Liver (tissue), 9 donors: ENCODE measurements around the gene IP6K1. TPM values are rescaled to one million over a fixed set of nuclear protein-coding genes. Genes with fewer than 3 reads are reported as not detected.

Source experiments
- DNase-seq: peaks from one replicate; pipeline ENCODE4 v3.0.0-alpha.2; 2017; ENCODE audit warnings: low spot score
- H3K27ac ChIP-seq, 2 donors: one replicate each; pipeline ENCODE4 v1.7.0; 2013; ENCODE audit warnings: inconsistent platforms in 2 of 2, low read length in 2 of 2, control low read depth in 1 of 2, low read depth in 1 of 2, mild to moderate bottlenecking in 1 of 2
- H3K27me3 ChIP-seq, 4 donors: one replicate each; pipeline versions ENCODE4 v1.6.1 to v1.7.0; 2013; ENCODE audit warnings: low read length in 3 of 4, inconsistent platforms in 1 of 4, mild to moderate bottlenecking in 1 of 4, moderate library complexity in 1 of 4; ENCODE audit not compliant: control insufficient read depth in 4 of 4, insufficient read depth in 4 of 4
- H3K36me3 ChIP-seq, 4 donors: one replicate each; pipeline versions ENCODE4 v1.6.1 to v1.7.0; 2013; ENCODE audit warnings: low read length in 3 of 4, mild to moderate bottlenecking in 3 of 4, low read depth in 1 of 4, moderate library complexity in 1 of 4; ENCODE audit not compliant: control insufficient read depth in 4 of 4, insufficient read depth in 3 of 4
- H3K4me1 ChIP-seq, 4 donors: one replicate each; pipeline versions ENCODE4 v1.6.1 to v1.7.0; 2013; ENCODE audit warnings: low read length in 3 of 4, mild to moderate bottlenecking in 3 of 4, moderate library complexity in 1 of 4; ENCODE audit not compliant: control insufficient read depth in 4 of 4, insufficient read depth in 4 of 4
- H3K4me3 ChIP-seq, 3 donors: one replicate each; pipeline versions ENCODE4 v1.6.1 to v1.7.0; 2013; ENCODE audit warnings: low read length in 3 of 3, control low read depth in 1 of 3, low read depth in 1 of 3, mild to moderate bottlenecking in 1 of 3
- H3K9ac ChIP-seq, 2 donors: one replicate each; pipeline ENCODE4 v1.7.0; 2013; ENCODE audit warnings: low read length in 2 of 2, mild to moderate bottlenecking in 2 of 2, moderate library complexity in 2 of 2, control low read depth in 1 of 2, low read depth in 1 of 2
- H3K9me3 ChIP-seq, 4 donors: one replicate each; pipeline versions ENCODE4 v1.6.1 to v1.7.0; 2013; ENCODE audit warnings: low read length in 3 of 4; ENCODE audit not compliant: control insufficient read depth in 4 of 4
- ATF3 ChIP-seq: IDR thresholded peaks from 2 replicates; pipeline ENCODE4 v1.6.1; 2016; ENCODE audit warnings: antibody characterized with exemption
- EGR1 ChIP-seq, 2 donors: IDR thresholded peaks; 2 replicates each; pipeline ENCODE4 v1.6.1; 2016 to 2018; ENCODE audit warnings: antibody characterized with exemption in 2 of 2, low read depth in 2 of 2
- FOXA1 ChIP-seq: IDR thresholded peaks from 2 replicates; pipeline ENCODE4 v1.6.1; 2016; ENCODE audit warnings: antibody characterized with exemption
- FOXA2 ChIP-seq: IDR thresholded peaks from 2 replicates; pipeline ENCODE4 v1.6.1; 2016; ENCODE audit warnings: antibody characterized with exemption
- GABPA ChIP-seq, 2 donors: IDR thresholded peaks in 1 of 2; conservative IDR thresholded peaks in 1 of 2; 2 replicates each; pipeline ENCODE4 v1.6.1; 2016; ENCODE audit warnings: antibody characterized with exemption in 2 of 2, mild to moderate bottlenecking in 1 of 2, moderate library complexity in 1 of 2
- HNF4A ChIP-seq, 2 donors: conservative IDR thresholded peaks; 2 replicates each; pipeline ENCODE4 v1.6.1; 2016; ENCODE audit warnings: antibody characterized with exemption in 2 of 2, mild to moderate bottlenecking in 2 of 2
- HNF4G ChIP-seq: IDR thresholded peaks from 2 replicates; pipeline ENCODE4 v1.6.1; 2016; ENCODE audit warnings: antibody characterized with exemption
- JUND ChIP-seq, 2 donors: IDR thresholded peaks; 2 replicates each; pipeline ENCODE4 v1.6.1; 2016; ENCODE audit warnings: antibody characterized with exemption in 2 of 2
- MAX ChIP-seq: IDR thresholded peaks from 2 replicates; pipeline ENCODE4 v1.6.1; 2016; ENCODE audit warnings: antibody characterized with exemption
- NR2F2 ChIP-seq: IDR thresholded peaks from 2 replicates; pipeline ENCODE4 v1.6.1; 2016; ENCODE audit warnings: antibody characterized with exemption
- RAD21 ChIP-seq, 2 donors: IDR thresholded peaks; 2 replicates each; pipeline ENCODE4 v1.6.1; 2016; ENCODE audit warnings: antibody characterized with exemption in 2 of 2, mild to moderate bottlenecking in 2 of 2
- REST ChIP-seq: IDR thresholded peaks from 2 replicates; pipeline ENCODE4 v1.6.1; 2016; ENCODE audit warnings: antibody characterized with exemption, mild to moderate bottlenecking
- RXRA ChIP-seq, 2 donors: IDR thresholded peaks; 2 replicates each; pipeline ENCODE4 v1.6.1; 2017 to 2018; ENCODE audit warnings: antibody characterized with exemption in 2 of 2, mild to moderate bottlenecking in 1 of 2
- SP1 ChIP-seq: IDR thresholded peaks from 2 replicates; pipeline ENCODE4 v1.6.1; 2018; ENCODE audit warnings: antibody characterized with exemption, mild to moderate bottlenecking
- TAF1 ChIP-seq: conservative IDR thresholded peaks from 2 replicates; pipeline ENCODE4 v1.6.1; 2016; ENCODE audit warnings: antibody characterized with exemption, mild to moderate bottlenecking
- YY1 ChIP-seq: IDR thresholded peaks from 2 replicates; pipeline ENCODE4 v1.6.1; 2016; ENCODE audit warnings: antibody characterized with exemption, mild to moderate bottlenecking
- ZBTB33 ChIP-seq: IDR thresholded peaks from 2 replicates; pipeline ENCODE4 v1.6.1; 2016; ENCODE audit warnings: antibody characterized with exemption
- WGBS: extraction: QIAGEN DNeasy Blood & Tissue Kit; methylation state at CpG from one replicate; pipeline ENCODE4 v1.1.7; 2013; 5-methylcytosine and 5-hydroxymethylcytosine counted together
- polyA plus RNA-seq, 2 donors: library from polyadenylated mRNA; stranded (reverse) in 1 of 2; unstranded in 1 of 2; fragments of 200-250 nt in 1 of 2; fragments of >200 nt in 1 of 2; fragmentation: Nextera tagmentation in 1 of 2; extraction: Ambion mirVana in 1 of 2; gene quantifications; one replicate each; pipeline versions ENCODE4 v1.2.1 to v1.2.3, GENCODE V29; 2013 to 2015
- total RNA-seq, 2 donors: library from RNA; depleted of rRNA; stranded (reverse); fragments of >200 nt; gene quantifications; one replicate each; pipeline ENCODE4 v1.2.3, GENCODE V29; 2014
- TF ChIP-seq, protein P1 (sequence below): fragments of 150-350 bp; IDR thresholded peaks from 2 replicates; pipeline ENCODE4 v1.5.1; 2017; ENCODE audit warnings: improper control_type of control experiment, low read depth, low read length; ENCODE audit not compliant: missing input control
- donor health status: healthy.
- donor health status: healthy.
- donor health status: healthy.
- donor health status: healthy.
- donor health status: healthy.

Gene IP6K1
- total and polyA plus RNA-seq, 4 donors: 6.6 to 32.3 (median 18.1) TPM

DNA sequence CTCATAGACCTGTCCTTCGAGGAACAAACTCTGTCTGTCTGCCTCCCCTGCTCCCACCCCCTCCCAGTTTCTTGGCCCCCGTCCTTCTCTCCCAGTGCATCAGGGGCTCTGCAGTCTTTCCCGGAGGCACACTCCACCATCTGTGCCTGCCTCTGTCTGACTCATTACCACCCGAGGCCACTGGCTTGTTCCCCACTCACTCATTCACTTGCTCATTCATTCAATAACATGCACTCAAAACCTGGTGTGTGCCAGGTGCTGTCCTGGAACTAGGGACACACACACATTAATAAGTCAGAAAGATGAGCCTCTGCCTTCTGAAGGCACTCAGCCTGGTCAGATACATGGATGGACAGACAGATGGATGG lies 79.2 kb downstream of the IP6K1 start:
- no peak for DNase-seq
- Histone ChIP-seq H3K27ac (no peak overlapping the region), H3K4me3 (no peak overlapping the region), H3K36me3 (peaks cover 19 to 63% (median 40%) of the 10 kb centered on the region in 4 donors), H3K9ac (no peak overlapping the region), H3K9me3 (no peaks in the 10 kb centered on the region), H3K27me3 (no peaks in the 10 kb centered on the region), H3K4me1 (no peaks in the 10 kb centered on the region)
- 85% methylated on average over 4 of the region's 4 CpGs for WGBS
- TF ChIP-seq, protein P1, sequence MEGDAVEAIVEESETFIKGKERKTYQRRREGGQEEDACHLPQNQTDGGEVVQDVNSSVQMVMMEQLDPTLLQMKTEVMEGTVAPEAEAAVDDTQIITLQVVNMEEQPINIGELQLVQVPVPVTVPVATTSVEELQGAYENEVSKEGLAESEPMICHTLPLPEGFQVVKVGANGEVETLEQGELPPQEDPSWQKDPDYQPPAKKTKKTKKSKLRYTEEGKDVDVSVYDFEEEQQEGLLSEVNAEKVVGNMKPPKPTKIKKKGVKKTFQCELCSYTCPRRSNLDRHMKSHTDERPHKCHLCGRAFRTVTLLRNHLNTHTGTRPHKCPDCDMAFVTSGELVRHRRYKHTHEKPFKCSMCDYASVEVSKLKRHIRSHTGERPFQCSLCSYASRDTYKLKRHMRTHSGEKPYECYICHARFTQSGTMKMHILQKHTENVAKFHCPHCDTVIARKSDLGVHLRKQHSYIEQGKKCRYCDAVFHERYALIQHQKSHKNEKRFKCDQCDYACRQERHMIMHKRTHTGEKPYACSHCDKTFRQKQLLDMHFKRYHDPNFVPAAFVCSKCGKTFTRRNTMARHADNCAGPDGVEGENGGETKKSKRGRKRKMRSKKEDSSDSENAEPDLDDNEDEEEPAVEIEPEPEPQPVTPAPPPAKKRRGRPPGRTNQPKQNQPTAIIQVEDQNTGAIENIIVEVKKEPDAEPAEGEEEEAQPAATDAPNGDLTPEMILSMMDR: no peak
- TF ChIP-seq JUND (IDR thresholded peaks at IDR 0.05) (no peak), ZBTB33 (no peak), FOXA1 (no peak), EGR1 (IDR thresholded peaks at IDR 0.05; ENCODE audit: low read depth in 2 of 2) (no peak), GABPA (IDR thresholded peaks at IDR 0.05 in 1 of 2, conservative IDR thresholded peaks at IDR 0.05 in 1 of 2) (no peak), RXRA (IDR thresholded peaks at IDR 0.05) (no peak), ATF3 (no peak), MAX (no peak), YY1 (no peak), RAD21 (IDR thresholded peaks at IDR 0.05) (no peak), HNF4G (no peak), HNF4A (conservative IDR thresholded peaks at IDR 0.05) (no peak), FOXA2 (no peak), SP1 (no peak), TAF1 (no peak), NR2F2 (no peak), REST (no peak)
